Astrocyte (in vitro differentiated cells and primary cell): ENCODE data around the gene CLCN7. TPM values are rescaled to one million over a fixed set of nuclear protein-coding genes. Genes with fewer than 3 reads are reported as not detected.

Source experiments
- DNase-seq: peaks from one replicate; pipeline ENCODE4 v3.0.0-alpha.2; 2010; ENCODE audit warnings: low read depth
- FAIRE-seq: peaks from 2 replicates; lab custom pipeline; 2011; peaks lifted over from hg19 to GRCh38; lab: Jason Lieb, UNC
- H2AFZ ChIP-seq: 2 replicates; pipeline ENCODE4 v1.6.0; 2012; ENCODE audit warnings: low read depth, low read length, inconsistent platforms
- H3K27ac ChIP-seq: 2 replicates; pipeline ENCODE4 v1.5.1; 2011; ENCODE audit warnings: low read depth, low read length, inconsistent platforms
- H3K27me3 ChIP-seq: 2 replicates; pipeline ENCODE4 v1.6.0; 2011; ENCODE audit warnings: low read length, inconsistent platforms; ENCODE audit not compliant: insufficient read depth
- H3K36me3 ChIP-seq: 2 replicates; pipeline ENCODE4 v1.5.1; 2011; ENCODE audit warnings: low read length, inconsistent platforms; ENCODE audit not compliant: insufficient read depth
- H3K4me1 ChIP-seq: 2 replicates; pipeline ENCODE4 v1.5.1; 2011; ENCODE audit warnings: low read length, inconsistent platforms; ENCODE audit not compliant: insufficient read depth
- H3K4me2 ChIP-seq: 2 replicates; pipeline ENCODE4 v1.6.0; 2012; ENCODE audit warnings: low read length, inconsistent platforms
- H3K4me3 ChIP-seq: 2 replicates; pipeline ENCODE4 v1.5.1; 2011; ENCODE audit warnings: low read depth, mild to moderate bottlenecking, low read length, inconsistent platforms; ENCODE audit not compliant: insufficient read depth
- H3K79me2 ChIP-seq: 2 replicates; pipeline ENCODE4 v1.6.0; 2012; ENCODE audit warnings: mild to moderate bottlenecking, low read length, inconsistent platforms; ENCODE audit not compliant: insufficient read depth
- H3K9ac ChIP-seq: 2 replicates; pipeline ENCODE4 v1.6.0; 2012; ENCODE audit warnings: mild to moderate bottlenecking, low read length, inconsistent platforms
- H3K9me3 ChIP-seq: 2 replicates; pipeline ENCODE4 v1.5.1; 2012; ENCODE audit warnings: low read depth, mild to moderate bottlenecking, low read length, inconsistent platforms; ENCODE audit not compliant: insufficient read depth
- H4K20me1 ChIP-seq: 2 replicates; pipeline ENCODE4 v1.6.0; 2012; ENCODE audit warnings: low read length, inconsistent platforms; ENCODE audit not compliant: insufficient read depth
- H3K27ac Mint-ChIP-seq: one replicate; pipeline ENCODE4 v1.8.0; 2021; ENCODE audit warnings: mild to moderate bottlenecking, mixed read lengths; ENCODE audit not compliant: unreplicated experiment
- H3K27me3 Mint-ChIP-seq: one replicate; pipeline ENCODE4 v1.8.0; 2021; ENCODE audit warnings: low read depth, mixed read lengths; ENCODE audit not compliant: unreplicated experiment
- H3K36me3 Mint-ChIP-seq: one replicate; pipeline ENCODE4 v1.8.0; 2021; ENCODE audit warnings: low read depth, mixed read lengths; ENCODE audit not compliant: unreplicated experiment
- H3K4me1 Mint-ChIP-seq: one replicate; pipeline ENCODE4 v1.8.0; 2021; ENCODE audit warnings: low read depth, mixed read lengths; ENCODE audit not compliant: unreplicated experiment
- H3K4me3 Mint-ChIP-seq: one replicate; pipeline ENCODE4 v1.8.0; 2021; ENCODE audit warnings: mild to moderate bottlenecking, moderate library complexity, mixed read lengths; ENCODE audit not compliant: unreplicated experiment
- H3K9me3 Mint-ChIP-seq: one replicate; pipeline ENCODE4 v1.8.0; 2021; ENCODE audit warnings: mild to moderate bottlenecking, mixed read lengths; ENCODE audit not compliant: unreplicated experiment
- EZH2 ChIP-seq: IDR thresholded peaks from 2 replicates; pipeline ENCODE4 v1.6.1; 2012; ENCODE audit warnings: mild to moderate bottlenecking, low read length, inconsistent platforms; ENCODE audit not compliant: insufficient read depth
- total RNA-seq: library from RNA; stranded (reverse); gene quantifications from 2 replicates; pipeline ENCODE4 v1.2.1, GENCODE V29; 2021
- TF ChIP-seq, protein P1 (sequence below): IDR thresholded peaks from 2 replicates; pipeline ENCODE4 v1.5.1; 2011; ENCODE audit warnings: low read depth, mild to moderate bottlenecking, inconsistent platforms, low read length, moderate library complexity; ENCODE audit not compliant: insufficient read depth

The CLCN7 gene
- total RNA-seq, 1 donor from 2014 or later, result 66.7 TPM

DNA sequence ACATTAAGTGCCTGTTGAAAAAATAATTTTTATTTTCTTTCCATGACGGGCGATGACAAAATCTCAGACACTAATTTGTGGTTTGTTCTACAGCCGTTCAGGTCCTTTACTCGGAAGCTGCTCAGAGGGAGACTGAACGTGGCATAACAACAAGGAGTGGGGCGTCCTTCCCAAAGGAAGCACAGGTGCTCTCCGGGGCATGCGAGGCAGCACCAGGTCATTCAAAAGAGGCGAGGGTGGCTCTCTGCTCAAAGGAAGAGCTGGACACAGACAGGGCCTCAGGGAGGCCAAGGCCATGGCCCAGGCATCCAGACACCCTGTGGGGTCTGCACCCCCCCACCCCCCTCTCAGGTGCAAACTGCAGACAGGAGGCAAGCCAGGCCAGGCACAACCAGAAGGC is 76.5 kb downstream of the CLCN7 start:
- H3K4me1 ChIP-seq, result no peaks in the 10 kb centered on the region

DNA sequence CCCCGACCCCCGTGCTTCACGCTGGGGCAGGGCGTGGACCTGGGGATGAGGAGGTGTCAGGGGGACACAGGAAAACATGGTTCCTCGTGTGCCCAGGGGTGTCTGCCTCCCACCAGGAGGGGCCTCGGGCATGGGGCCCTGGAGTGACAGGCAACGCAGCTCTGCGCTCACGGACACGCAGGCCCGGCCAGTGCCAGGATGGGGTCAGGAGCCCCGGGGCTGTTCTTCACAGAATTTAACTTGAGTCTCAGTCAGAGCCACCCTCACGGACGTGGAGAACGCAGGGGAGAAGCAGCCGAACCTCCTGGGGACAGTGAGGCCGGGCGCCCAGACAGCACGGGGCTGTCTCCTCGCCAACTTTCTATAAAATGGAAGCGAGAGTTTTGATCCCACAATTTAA is 77.0 kb downstream of the CLCN7 start:
- Mint-ChIP-seq H3K36me3 (peaks cover 18% of the 10 kb centered on the region), H3K27ac (no peak overlapping the region), H3K27me3 (no peaks in the 10 kb centered on the region), H3K4me1 (no peaks in the 10 kb centered on the region), H3K4me3 (no peak overlapping the region), H3K9me3 (no peaks in the 10 kb centered on the region)
- H4K20me1 ChIP-seq, result no peaks in the 10 kb centered on the region
- no peaks in the 10 kb centered on the region for H3K9me3 ChIP-seq
- H3K27me3 ChIP-seq, result no peaks in the 10 kb centered on the region
- no peak overlapping the region for H3K27ac ChIP-seq
- no peak overlapping the region for H3K9ac ChIP-seq
- no peaks in the 10 kb centered on the region for H3K79me2 ChIP-seq
- no peaks in the 10 kb centered on the region for H3K4me1 ChIP-seq
- FAIRE-seq (no peak), DNase-seq (no peak)
- no peaks in the 10 kb centered on the region for H3K36me3 ChIP-seq
- no peak overlapping the region for H2AFZ ChIP-seq
- H3K4me3 ChIP-seq, result no peak overlapping the region
- H3K4me2 ChIP-seq, result no peak overlapping the region
- TF ChIP-seq EZH2, result no peak
- TF ChIP-seq, protein P1, sequence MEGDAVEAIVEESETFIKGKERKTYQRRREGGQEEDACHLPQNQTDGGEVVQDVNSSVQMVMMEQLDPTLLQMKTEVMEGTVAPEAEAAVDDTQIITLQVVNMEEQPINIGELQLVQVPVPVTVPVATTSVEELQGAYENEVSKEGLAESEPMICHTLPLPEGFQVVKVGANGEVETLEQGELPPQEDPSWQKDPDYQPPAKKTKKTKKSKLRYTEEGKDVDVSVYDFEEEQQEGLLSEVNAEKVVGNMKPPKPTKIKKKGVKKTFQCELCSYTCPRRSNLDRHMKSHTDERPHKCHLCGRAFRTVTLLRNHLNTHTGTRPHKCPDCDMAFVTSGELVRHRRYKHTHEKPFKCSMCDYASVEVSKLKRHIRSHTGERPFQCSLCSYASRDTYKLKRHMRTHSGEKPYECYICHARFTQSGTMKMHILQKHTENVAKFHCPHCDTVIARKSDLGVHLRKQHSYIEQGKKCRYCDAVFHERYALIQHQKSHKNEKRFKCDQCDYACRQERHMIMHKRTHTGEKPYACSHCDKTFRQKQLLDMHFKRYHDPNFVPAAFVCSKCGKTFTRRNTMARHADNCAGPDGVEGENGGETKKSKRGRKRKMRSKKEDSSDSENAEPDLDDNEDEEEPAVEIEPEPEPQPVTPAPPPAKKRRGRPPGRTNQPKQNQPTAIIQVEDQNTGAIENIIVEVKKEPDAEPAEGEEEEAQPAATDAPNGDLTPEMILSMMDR, result no peak

More for the DNA sequence above, 76.5 kb downstream of the CLCN7 start:
- FAIRE-seq, result no peak
- Histone ChIP-seq H3K9me3 (no peaks in the 10 kb centered on the region), H3K4me2 (no peak overlapping the region), H3K27me3 (no peaks in the 10 kb centered on the region), H3K36me3 (no peaks in the 10 kb centered on the region), H3K9ac (no peak overlapping the region), H3K27ac (no peak overlapping the region), H3K79me2 (no peaks in the 10 kb centered on the region), H2AFZ (no peak overlapping the region), H3K4me3 (no peak overlapping the region), H4K20me1 (peaks cover 4% of the 10 kb centered on the region)
- no peaks in the 10 kb centered on the region for H3K9me3 Mint-ChIP-seq
- TF ChIP-seq, protein P1, result no peak
- no peak for TF ChIP-seq EZH2
- no peaks in the 10 kb centered on the region for H3K4me1 Mint-ChIP-seq
- no peak overlapping the region for H3K4me3 Mint-ChIP-seq
- peaks cover 20% of the 10 kb centered on the region for H3K36me3 Mint-ChIP-seq
- DNase-seq, result no peak
- no peaks in the 10 kb centered on the region for H3K27me3 Mint-ChIP-seq
- no peak overlapping the region for H3K27ac Mint-ChIP-seq

DNA sequence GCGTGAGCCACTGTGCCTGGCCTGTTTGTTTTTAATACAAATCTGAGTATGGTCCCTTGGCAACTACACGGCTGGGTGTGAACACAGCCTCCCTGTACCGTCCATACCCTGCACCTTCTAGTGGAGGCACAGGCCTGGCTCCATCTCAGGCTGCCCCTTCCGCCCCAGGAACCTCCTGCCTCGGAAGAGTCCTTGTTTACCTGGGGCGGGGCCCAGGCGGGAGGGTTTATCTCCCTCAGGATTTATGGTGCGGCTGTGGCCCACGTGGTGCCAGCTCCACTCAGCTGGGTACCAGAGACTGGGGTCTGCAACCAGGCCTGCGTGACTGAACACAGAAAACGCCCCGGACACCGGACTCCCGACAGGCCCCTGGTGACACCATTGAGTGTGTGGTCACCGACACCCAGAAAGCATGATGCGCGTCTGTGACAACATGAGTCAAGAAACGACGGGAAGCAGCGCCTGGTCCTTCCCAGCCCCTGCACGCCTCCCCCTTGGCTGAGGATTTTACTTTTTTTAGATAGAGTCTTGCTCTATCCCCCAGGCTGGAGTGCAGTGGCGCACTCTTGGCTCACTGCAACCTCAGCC is 79.3 kb downstream of the CLCN7 start:
- Mint-ChIP-seq H3K4me3 (no peak overlapping the region), H3K9me3 (no peaks in the 10 kb centered on the region), H3K36me3 (peaks cover 21% of the 10 kb centered on the region), H3K27me3 (no peaks in the 10 kb centered on the region), H3K27ac (no peak overlapping the region), H3K4me1 (no peaks in the 10 kb centered on the region)
- no peak overlapping the region for H3K9ac ChIP-seq
- H3K27me3 ChIP-seq, result no peaks in the 10 kb centered on the region
- no peak overlapping the region for H2AFZ ChIP-seq
- no peaks in the 10 kb centered on the region for H3K79me2 ChIP-seq
- DNase-seq (no peak), FAIRE-seq (no peak)
- no peak overlapping the region for H3K4me3 ChIP-seq
- no peaks in the 10 kb centered on the region for H4K20me1 ChIP-seq
- H3K4me1 ChIP-seq, result no peaks in the 10 kb centered on the region
- no peak for TF ChIP-seq EZH2
- TF ChIP-seq, protein P1, result no peak
- no peak overlapping the region for H3K4me2 ChIP-seq
- no peak overlapping the region for H3K27ac ChIP-seq
- H3K36me3 ChIP-seq, result no peaks in the 10 kb centered on the region
- no peaks in the 10 kb centered on the region for H3K9me3 ChIP-seq
